ENCODE results near the gene ATP13A1.

- TF ChIP-seq CTCF (IDR thresholded peaks at IDR 0.05) (no peak), POLR2A (IDR thresholded peaks at IDR 0.05) (no peak)
These were observed 47.0 kb upstream of the ATP13A1 start for GRCh38 chr19:19710506-19710905.
